HG02981 (cell line): ENCODE data around the gene CPT1C.

ENCODE experiments used
- ATAC-seq: cut with Tn5 transposase; IDR thresholded peaks from one replicate; pipeline ENCODE4 v1.9.1; 2021; ENCODE audit warnings: mild to moderate bottlenecking, moderate library complexity; ENCODE audit not compliant: unreplicated experiment

The CPT1C gene

DNA sequence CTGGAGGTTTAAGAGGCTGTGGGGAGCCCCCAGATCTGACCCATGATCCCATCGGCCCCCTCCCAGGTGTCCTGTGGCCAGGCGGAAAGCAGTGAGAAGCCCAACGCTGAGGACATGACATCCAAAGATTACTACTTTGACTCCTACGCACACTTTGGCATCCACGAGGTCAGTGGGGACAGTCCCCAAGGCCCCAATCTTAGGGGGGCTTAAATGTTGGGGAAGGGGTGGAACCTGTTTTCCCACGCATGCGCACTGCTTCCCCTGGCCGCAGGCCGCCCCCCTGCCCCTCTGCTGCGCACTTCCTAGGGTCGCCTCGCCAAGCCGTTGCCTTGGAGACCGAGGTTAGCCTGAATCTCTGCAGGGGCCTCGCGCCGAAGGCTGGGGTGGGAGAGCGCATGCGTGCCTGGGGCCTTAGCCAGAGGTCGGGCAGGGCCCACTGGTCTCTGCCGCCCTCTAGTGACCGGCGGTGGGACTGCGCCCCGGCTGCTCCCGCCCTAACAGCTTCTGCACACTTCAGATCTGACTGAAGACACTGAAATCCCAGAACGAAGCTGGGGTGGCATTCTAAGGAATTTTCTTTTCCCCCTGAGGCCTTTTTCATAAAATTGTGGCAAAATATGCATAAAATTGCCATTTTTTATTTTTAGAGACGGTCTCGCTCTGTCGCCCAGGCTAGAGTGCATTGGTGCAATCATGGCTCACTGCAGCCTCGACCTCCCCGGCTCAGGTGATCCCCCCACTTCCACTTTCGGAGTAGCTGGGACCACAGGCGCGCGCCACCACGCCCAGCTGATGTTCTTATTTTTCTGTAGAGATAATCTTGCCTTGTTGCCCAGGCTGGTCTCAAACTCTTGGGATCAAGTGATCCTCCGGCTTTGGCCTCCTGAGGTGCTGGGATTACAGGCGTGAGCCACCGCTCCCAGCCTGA is 10.2 kb upstream of the CPT1C start:
- ATAC-seq = no peak

- ATAC-seq = no peak
Observed at GRCh38 chr19:49681830-49682229, 9.1 kb upstream of the CPT1C start.

DNA sequence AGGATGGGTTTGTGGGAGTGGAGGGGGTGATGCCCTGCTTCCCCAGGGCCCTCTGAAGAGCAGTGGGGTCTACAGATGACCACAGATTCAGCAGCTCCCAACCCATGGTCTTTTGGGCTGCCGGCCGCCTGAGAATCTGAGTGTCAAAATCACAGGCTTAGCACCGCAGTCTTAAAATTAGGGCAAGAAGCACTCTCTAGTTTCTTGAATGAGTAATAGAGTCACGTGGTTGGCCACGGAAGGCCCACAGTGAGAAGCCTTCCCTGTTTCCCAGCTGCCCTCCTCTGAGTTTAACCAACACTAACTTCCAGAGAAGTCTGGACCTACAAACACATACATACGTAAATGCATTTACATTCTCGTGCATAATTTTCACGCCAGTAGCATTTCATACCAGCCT is 8.6 kb upstream of the CPT1C start:
- ATAC-seq = no peak

GRCh38 chr19:49683814-49684250 is 7.1 kb upstream of the CPT1C start:
- ATAC-seq = no peak

GRCh38 chr19:49684251-49684982 is 6.5 kb upstream of the CPT1C start:
- ATAC-seq = no peak

- no peak for ATAC-seq
Observed at GRCh38 chr19:49684983-49685553, 5.8 kb upstream of the CPT1C start.

DNA sequence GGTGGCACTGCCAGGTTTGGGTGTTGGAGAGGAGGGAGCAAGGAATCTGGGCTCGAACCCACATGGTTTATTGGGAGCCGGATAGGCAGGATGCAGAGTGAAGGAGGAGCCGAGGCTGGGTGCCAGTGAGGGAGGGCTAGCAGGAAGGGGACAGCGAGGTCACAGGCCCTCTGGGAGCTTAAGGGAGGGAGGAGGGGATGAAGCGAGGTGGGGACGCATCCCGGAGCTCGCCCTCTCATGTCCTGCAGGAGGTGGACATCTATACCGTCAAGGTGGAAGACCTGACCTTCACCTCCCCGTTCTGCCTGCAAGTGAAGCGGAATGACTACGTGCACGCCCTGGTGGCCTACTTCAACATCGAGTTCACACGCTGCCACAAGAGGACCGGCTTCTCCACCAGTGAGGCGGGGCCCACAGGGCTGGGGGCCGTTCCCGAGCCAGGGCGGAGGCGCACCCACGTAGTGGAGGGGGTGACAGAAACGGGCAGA is 5.0 kb upstream of the CPT1C start:
- no peak for ATAC-seq

DNA sequence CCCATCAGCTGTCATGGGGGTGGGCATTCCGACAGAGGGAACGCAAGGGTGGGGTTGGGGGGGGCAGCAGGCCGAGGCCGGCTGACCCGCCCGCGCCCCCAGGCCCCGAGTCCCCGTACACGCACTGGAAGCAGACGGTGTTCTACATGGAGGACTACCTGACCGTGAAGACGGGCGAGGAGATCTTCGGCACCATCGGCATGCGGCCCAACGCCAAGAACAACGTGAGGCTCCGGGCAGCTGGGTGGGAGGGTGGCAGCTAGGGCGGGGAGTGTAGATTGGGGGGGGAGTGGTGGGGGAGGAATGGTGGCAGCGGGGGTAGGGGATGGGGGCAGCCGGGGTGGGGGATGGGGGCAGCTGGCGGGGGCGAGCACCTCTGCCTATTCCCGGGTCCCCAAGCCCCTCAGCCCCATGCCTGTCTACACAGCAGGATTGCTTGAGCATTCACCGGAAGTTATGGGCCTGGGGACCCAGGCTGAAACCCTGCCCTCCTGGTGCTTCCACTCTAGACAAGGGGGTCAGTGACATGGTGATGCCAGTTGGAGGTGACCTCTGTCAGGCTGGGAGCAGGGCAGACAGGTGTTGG is 4.3 kb upstream of the CPT1C start:
- ATAC-seq = no peak

- ATAC-seq = no peak
Observed at GRCh38 chr19:49687150-49687549, 3.8 kb upstream of the CPT1C start.

DNA sequence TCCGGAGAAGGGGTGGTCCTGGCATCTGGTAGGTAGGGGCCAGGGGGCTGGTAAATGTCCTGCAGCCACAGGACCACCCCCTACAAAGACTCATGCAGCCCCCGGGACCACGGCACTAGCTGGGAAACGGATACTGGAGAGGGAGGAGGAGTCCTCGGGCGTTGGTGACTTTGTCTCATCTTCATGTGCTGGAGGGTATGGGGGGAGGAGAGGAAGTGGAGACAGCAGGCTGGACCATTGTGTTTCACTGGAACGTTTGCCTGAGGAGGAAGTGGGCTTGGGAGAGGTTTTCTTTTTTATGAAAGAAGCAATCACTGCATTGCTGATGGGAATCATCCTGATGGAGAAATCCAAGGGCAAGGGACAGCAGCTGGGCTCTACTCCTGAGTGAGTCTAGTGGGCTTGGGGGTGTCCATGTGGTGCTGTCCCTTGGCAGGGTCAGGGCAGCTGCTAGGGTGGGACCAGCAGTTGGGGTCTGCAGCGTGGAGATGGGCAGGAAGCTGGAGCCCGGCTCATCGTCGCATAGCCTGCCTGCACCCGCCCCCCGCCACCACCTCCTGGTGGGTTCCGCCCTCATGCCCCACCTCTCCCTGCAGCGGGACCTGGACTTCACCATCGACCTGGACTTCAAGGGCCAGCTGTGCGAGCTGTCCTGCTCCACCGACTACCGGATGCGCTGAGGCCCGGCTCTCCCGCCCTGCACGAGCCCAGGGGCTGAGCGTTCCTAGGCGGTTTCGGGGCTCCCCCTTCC is 3.2 kb upstream of the CPT1C start:
- no peak for ATAC-seq

- no peak for ATAC-seq
Observed at GRCh38 chr19:49688531-49689132, 2.3 kb upstream of the CPT1C start.

DNA sequence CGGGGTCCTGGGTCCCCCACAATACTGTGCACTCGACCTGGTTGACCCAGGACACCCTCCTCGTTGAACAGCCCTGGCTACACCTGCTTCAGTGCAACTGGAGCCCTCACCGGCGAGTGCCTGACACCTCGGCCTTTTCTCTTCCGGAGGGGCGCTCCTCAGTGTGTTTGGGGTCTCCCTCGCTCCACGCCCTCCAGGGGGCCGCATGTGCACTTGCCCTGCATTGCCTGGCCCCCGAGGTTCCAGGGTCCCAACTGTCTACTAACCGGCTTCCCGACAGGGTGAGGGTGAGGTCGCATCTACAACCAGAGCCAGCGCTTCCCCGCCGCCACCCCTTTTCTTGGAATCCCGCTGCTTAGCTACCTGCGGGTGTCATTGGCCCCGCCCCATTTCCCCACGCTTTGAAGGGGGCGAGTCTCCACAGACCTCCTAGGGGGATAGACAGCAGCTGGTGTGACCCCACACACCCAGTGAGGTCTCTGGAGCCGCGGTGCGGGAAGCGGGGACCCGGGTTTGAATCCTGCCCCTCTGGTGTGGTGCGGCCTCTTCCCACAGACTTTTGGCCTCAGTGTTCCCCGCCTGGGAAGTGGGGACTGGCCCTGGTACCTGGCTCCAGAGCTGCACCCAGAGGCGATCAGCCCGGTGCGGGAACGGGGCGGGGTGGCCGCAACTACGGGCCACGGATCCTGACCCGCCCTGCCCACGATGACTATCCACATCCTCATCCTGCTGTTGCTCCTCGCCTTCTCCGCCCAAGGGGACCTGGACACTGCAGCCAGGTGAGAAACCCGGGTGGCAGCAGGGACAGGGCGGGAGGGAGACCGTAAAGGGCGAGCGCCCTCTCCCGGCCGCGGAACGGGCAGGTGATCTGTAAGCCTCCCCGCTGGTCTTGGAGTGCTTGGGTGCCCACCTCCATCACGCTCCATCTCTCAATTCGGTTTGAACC is 1.5 kb upstream of the CPT1C start, which contains the start of gene ADM5:
Gene ADM5, plus strand, starts transcription at position 462 of the 946 bp plus-strand sequence. Its CDS starts 244 bp downstream, at position 706.
- no peak for ATAC-seq

DNA sequence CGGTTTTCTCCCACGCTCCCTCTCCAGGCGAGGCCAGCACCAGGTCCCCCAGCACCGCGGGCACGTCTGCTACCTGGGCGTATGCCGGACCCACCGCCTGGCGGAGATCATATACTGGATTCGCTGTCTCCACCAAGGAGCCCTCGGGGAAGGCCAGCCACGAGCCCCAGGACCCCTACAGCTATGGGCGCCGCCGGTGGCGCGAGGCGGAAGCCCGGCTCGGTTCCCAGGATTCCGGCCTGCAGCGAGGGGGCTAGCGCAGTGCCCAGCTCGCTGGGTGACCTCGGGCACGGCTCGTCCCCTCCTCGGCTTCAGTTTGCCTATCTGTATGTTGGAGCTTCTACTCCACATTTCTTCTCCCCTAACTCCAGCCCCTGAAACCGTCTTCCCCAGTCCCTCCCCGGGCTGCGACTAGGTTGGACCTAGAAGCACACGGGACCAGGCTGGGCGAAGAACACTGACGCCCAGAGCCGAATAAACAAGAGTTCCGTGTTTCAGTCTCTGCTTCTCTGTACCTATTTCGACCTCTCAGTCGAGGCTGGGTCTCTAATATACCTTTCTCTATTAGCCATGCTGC is 749 bp upstream of the CPT1C start:
- ATAC-seq = no peak

GRCh38 chr19:49691243-49692146 is 579 bp downstream of the CPT1C start:
- no peak for ATAC-seq

DNA sequence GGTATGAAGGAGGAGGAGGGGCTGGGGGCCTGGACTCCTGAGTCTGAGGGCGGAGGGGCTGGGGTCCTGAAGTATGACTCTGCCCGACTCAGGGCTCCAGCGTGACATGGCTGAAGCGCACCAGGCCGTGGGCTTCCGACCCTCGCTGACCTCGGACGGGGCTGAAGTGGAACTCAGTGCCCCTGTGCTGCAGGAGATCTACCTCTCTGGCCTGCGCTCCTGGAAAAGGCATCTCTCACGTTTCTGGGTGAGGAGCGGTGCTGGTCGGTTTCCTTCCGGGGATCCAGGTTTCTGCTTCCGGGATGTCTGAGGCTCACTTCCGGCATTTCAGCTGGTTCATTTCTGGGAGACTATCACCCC is 1.2 kb downstream of the CPT1C start:
- ATAC-seq = no peak

DNA sequence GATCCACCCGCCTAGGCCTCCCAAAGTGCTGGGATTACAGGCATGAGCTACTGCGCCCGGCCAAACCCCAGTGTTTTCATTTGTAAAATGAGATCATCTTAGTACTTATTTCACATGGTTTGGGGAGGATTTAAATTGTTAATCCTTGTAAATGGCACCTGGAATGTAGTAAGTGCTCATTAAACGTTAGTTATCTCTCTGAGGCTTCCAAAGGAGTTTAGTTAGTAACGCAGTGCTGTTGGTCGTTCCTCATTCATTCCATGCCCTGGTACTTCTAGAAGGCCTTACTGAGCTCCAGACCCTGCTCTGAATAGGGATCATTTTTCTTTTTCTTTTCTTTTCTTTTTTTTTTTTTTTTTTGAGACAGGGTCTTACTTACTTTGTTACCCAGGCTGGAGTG is 5.2 kb downstream of the CPT1C start:
- ATAC-seq = no peak

- no peak for ATAC-seq
Observed at GRCh38 chr19:49696865-49697264, 5.9 kb downstream of the CPT1C start.

DNA sequence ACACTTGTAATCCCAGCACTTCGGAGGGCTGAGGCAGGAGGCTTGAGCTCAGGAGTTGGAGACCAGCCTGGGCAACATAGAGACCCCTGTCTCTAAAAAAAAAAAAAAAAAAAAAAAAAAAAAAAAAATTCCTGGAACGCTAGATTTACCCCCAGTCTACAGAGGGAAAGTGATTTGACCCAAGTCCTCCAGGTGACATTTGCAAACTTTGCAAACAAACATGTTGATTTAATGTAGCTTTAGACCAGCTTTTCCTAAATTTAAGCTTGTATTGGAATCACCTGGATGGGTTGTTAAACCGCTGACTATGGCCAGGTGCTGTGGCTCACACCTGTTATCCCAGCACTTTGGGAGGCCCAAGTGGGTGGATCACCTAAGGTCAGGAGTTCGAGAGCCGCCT is 8.4 kb downstream of the CPT1C start:
- no peak for ATAC-seq
